ENCODE measurements around the gene BTBD6.

Gene BTBD6

DNA sequence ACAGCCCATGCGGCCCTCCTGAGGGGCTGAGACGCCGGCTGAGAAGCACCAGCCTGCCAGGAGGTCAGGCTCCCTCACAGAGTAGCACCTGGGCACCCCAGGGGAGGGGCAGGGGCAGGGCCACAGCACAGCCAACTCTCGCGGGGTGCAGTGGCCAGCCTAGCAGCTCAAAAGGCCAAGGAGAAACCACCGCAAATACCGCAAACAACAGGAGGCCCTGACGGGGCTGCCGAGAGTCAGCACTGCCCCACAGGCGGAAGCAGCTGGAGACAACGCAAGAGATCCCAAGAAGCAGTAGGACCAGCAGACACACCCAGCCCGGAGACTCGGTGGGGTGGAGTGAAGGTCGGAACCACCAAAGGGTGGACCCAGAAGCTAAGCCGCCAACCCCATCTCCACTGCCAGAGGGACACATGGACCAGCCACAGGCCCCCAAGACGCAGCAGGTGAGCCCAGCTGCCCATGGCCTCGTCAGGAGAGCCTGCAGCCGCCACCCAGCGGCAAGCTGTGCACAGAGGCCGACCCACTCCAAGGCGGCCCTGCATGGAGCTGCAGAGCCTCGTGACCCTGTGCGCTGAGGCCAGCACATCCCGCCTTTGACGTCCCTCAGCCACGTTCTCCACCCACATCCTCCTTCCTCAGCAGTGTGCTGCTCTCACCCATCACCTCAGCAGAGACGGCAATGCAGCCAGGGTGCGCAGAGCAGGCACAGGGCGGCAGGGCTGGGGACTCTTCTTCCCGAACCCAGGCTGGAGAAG lies 31.7 kb upstream of the BTBD6 start:
- Mint-ChIP-seq H3K9me3 (no peaks in the 10 kb centered on the region), H3K4me3 (no peak overlapping the region), H3K27me3 (no peaks in the 10 kb centered on the region), H3K4me1 (ENCODE audit: low read depth) (no peaks in the 10 kb centered on the region), H3K27ac (no peak overlapping the region), H3K36me3 (ENCODE audit: low read depth) (peaks cover 100% of the 10 kb centered on the region)
- intact Hi-C loops (cut with micrococcal nuclease): no loop called here

DNA sequence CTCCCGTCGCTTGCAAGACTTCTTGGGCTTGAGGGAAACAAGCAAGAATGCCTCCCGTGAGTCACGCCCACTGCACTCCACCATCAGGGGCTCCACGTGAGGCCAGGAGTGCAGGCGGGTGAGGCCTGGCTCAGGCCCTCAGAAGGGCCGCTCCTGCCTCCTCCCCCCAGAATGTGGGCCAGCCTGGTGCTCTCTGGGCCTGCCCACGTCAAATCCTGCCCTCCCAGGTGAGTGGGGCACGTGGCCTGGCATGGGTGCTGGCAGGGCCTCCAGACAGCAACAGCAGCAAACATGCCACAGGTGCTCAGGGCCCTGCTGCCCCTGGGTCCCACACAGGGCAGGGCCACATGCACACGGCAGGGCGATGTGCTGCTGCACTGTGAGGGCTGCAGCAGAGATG lies 30.6 kb upstream of the BTBD6 start:
- Mint-ChIP-seq H3K27me3 (no peaks in the 10 kb centered on the region), H3K36me3 (ENCODE audit: low read depth) (peaks cover 100% of the 10 kb centered on the region), H3K4me3 (no peak overlapping the region), H3K27ac (no peak overlapping the region), H3K9me3 (no peaks in the 10 kb centered on the region), H3K4me1 (ENCODE audit: low read depth) (no peaks in the 10 kb centered on the region)
- intact Hi-C loops (cut with micrococcal nuclease): no loop called here

DNA sequence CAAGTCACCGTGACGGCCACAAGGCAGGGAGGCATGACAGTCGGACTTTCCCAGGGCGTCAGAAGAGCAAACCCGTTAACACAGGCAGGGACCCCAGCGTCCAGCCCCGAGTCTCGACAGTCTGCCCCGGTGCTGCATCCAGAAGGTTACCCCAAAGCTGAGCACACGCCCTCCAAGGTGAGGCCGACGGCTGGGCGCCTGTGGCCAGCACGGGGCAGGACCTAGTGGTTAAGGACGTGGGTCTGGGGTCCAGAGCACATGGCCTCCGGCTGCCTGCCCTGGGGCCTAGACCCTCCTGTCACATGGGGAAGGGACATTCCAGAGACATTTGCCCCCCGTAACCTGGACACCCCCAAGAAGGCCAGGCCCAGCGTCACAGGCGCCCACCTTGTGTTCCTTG lies 29.7 kb upstream of the BTBD6 start:
- H3K27me3 Mint-ChIP-seq: no peaks in the 10 kb centered on the region
- intact Hi-C loops (cut with micrococcal nuclease): no loop called here

DNA sequence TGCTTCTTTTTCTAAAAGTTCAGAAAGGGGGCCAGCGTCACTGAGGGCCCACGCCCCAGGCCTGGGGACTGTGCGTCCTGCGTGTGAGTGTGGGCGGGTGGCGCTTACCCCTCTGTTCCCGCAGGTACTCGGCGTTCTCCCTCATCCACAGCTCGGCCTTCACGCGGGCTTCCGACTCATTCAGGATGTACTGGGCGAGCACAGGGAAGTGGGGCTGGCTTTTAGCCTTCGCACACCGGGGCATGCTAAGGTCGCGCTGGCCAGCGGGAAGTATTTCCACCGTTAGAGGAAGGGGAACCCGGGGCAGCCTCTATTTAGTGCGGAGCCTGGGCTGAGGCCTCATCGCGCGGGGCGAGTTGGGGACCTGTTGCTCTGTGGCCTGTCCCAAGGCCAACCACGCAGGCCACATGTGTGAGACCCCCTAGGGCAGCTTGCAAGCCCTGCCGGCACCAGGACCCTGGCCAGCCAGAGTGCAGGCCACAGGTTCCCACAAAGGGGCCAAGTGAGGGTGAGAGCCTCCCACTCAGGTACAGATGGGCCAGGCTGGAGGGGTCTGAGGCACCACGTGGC lies 29.2 kb upstream of the BTBD6 start:
- Mint-ChIP-seq H3K36me3 (ENCODE audit: low read depth) (peaks cover 100% of the 10 kb centered on the region), H3K27ac (peak overlapping the region; percentile 5), H3K4me1 (ENCODE audit: low read depth) (no peaks in the 10 kb centered on the region), H3K27me3 (no peaks in the 10 kb centered on the region), H3K4me3 (no peak overlapping the region), H3K9me3 (no peaks in the 10 kb centered on the region)
- intact Hi-C loops (cut with micrococcal nuclease): no loop called here

More for the DNA sequence above, 29.7 kb upstream of the BTBD6 start:
- Mint-ChIP-seq H3K4me3 (no peak overlapping the region), H3K9me3 (no peaks in the 10 kb centered on the region), H3K27ac (no peak overlapping the region), H3K4me1 (ENCODE audit: low read depth) (no peaks in the 10 kb centered on the region), H3K36me3 (ENCODE audit: low read depth) (peaks cover 100% of the 10 kb centered on the region)

DNA sequence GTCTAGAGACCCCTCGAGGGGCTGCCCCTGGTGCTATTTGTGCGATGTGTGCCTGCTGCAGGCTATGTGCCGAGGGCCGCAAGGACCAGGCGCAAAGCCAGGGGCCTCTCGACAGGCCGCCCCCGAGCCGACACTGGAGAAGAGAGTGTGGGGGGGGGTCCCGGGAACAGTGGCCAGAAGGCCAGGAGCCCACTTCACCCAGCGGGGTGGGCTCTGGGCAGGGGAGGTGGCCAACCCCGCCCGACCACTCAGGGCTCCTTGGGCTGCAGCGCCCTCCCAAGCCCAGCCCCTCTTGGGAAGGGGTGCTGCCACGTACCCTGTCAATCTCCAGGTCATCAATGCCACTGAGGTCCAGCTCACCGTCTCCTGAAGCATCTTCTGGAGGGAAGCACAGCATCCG lies 28.6 kb upstream of the BTBD6 start:
- H3K36me3 Mint-ChIP-seq (ENCODE audit: low read depth): peaks cover 100% of the 10 kb centered on the region
- peak overlapping the region; percentile 5 for H3K27ac Mint-ChIP-seq
- H3K27me3 Mint-ChIP-seq: no peaks in the 10 kb centered on the region
- intact Hi-C loops (cut with micrococcal nuclease): no loop called here
- H3K4me1 Mint-ChIP-seq (ENCODE audit: low read depth): no peaks in the 10 kb centered on the region
- H3K4me3 Mint-ChIP-seq: no peak overlapping the region
- H3K9me3 Mint-ChIP-seq: no peaks in the 10 kb centered on the region

DNA sequence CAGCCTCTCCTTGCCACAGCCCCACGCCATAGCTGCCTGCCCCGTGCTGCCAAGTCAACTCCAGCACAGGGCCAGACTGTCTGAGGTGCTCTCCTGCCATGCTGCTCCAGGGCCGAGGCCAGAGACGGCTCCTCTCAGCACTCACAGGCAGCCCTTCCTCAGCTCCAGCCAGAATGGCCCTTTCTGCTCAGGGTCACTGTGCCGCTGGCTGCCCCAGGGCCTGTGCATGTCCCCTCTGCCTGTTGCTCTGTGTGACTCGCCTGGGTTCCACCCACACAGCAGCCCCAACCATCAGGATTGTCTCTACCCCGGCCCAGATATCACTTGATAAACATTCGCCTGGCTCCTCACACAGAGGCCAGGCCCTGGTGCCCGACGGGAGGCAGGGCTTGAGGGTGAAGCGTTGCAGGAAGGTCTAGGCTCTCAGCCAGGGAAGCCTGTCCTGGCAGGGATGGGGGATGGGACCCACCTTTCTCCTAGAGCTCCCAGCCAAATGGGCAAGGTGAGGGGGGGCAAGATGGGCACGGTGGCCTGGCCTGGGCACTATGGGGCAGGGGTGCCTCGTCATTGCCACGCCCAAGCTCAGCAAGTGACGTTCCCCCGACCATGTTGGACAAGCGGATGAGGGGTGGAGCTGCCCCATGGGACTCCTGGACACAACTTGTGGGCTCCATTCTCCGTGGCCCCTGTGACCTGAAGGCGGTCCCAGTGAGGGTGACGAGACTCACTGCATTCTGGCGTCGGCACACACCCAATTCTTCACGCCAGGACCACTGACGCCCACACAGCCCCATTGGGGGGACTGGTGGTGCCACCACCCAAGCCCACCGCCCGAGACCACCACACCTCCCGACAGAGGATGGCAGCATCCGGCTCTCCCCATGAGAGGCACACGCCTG lies 27.4 kb upstream of the BTBD6 start:
- peaks cover 100% of the 10 kb centered on the region for H3K36me3 Mint-ChIP-seq (ENCODE audit: low read depth)

DNA sequence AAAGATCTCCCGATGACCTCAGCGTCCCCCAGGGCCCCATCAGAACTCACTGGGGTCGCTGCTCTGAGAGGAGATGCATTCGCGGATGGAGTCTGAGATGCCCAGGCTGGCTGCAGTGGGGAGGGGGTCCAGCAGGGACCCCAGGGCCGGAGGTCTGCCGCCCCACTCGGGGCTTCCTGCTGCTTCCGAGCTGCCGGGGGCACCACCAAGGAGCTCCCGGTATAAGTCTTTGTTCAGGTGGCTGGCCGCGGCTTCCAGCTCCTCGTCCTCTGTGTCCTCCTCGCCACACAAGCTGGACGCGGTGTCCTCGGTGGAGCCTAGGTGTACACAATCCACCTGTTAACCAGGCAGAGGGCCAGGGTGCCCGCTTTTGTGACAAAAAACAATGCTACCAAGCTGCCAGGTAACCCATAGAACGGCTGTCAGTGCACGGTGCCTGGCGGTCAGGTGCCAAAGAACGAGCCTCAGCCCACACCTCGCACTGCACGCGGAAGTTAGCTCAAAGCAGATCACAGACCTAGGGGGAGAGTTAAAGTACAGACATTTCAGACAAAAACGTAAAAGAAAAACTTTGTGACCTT lies 26.6 kb upstream of the BTBD6 start:
- Mint-ChIP-seq H3K27ac (no peak overlapping the region), H3K4me3 (no peak overlapping the region), H3K4me1 (ENCODE audit: low read depth) (no peaks in the 10 kb centered on the region), H3K9me3 (no peaks in the 10 kb centered on the region), H3K36me3 (ENCODE audit: low read depth) (peaks cover 100% of the 10 kb centered on the region), H3K27me3 (no peaks in the 10 kb centered on the region)
- intact Hi-C loops (cut with micrococcal nuclease): no loop called here

More for the DNA sequence above, 27.4 kb upstream of the BTBD6 start:
- Mint-ChIP-seq H3K4me1 (ENCODE audit: low read depth) (no peaks in the 10 kb centered on the region), H3K9me3 (no peaks in the 10 kb centered on the region), H3K4me3 (no peak overlapping the region), H3K27me3 (no peaks in the 10 kb centered on the region), H3K27ac (no peak overlapping the region)
- intact Hi-C loops (cut with micrococcal nuclease): no loop called here

DNA sequence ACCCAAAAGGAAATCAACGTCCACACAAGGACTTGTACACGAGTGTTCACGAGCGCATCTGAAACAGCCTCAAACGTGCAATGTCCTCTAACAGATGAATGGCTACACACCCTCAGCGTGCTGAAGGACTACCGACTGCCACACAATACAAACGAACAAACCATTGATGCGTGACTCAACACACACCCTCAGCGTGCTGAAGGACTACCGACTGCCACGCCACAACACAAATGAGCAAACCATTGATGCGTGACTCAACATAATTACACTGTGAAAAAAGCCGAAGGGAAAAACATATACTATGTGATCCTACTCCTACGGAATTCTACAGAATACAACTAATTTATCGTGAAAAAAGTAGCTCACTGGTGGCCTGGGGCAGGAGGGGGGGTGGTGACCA lies 25.1 kb upstream of the BTBD6 start:
- intact Hi-C loops (cut with micrococcal nuclease): no loop called here
- H3K27me3 Mint-ChIP-seq: no peaks in the 10 kb centered on the region
- H3K27ac Mint-ChIP-seq: no peak overlapping the region
- peaks cover 100% of the 10 kb centered on the region for H3K36me3 Mint-ChIP-seq (ENCODE audit: low read depth)
- H3K4me1 Mint-ChIP-seq (ENCODE audit: low read depth): no peaks in the 10 kb centered on the region
- no peak overlapping the region for H3K4me3 Mint-ChIP-seq
- H3K9me3 Mint-ChIP-seq: no peaks in the 10 kb centered on the region

DNA sequence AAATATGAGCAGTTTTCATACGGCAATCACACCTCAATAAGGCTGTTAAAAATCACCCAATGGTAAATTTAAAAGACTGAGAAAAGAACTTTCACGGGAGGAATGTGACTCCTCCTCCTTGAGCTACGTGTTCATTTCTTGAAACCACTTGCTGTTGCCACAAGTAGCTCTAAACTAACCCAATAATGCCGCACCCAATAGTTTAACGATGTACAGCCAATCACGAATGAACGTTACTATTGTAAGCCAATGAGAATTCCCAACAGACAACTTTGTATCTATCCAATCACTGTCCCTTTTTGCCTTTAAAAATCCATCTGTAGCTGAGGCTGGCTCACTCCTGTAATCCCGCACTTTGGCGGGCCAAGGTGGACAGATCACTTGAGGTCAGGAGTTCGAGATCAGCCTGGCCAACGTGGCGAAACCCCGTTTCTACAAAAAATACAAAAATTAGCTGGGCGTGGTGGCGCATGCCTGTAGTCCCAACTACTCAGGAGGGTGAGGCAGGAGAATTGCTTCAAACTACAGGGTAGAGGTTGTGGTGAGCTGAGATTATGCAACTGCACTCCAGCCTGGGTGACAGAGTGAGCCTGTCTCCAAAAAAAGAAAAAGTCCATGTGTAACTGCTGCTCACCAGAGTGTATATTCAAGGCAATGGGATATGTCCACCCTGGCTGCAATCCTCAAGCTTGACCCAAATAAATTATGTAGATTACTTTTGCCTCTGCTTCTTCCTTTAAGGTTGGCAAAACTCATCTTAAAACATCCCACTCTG lies 24.4 kb upstream of the BTBD6 start:
- intact Hi-C loops (cut with micrococcal nuclease): no loop called here
- Mint-ChIP-seq H3K4me1 (ENCODE audit: low read depth) (no peaks in the 10 kb centered on the region), H3K9me3 (no peaks in the 10 kb centered on the region), H3K27ac (no peak overlapping the region), H3K4me3 (no peak overlapping the region), H3K27me3 (no peaks in the 10 kb centered on the region), H3K36me3 (ENCODE audit: low read depth) (peaks cover 100% of the 10 kb centered on the region)

DNA sequence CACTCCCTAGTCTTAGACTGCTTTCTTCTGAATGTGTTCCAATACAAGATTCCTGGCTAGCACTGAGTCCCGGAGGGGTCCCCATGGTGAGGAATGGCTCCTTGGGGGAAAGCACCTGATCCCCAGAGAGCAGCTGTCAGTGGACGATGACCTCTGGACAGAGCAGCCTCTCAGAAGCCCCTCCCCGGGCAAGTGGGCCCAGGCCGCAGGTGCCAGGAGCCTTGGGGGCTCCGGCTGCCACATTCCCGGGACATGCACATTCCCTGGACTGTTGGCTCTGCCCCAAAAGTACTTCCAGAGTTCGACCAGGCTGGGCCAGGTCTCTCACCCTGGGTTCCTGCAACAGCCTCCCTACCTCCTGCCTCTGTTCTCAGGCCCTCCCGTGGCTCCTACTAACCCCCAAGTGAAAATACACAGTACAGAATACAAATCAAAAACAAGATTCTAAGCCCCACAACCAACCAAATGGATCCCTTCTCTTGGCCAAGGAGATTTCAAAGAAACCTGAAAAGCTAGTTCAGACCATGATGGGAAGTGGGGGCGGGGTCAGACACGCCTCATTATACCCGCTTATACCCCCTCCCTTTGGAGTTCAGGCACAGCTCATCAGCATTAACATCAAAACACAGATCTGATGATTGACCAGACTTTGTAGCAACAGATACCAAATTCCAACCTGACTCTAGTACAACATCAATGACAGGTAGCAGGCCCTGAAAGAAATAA lies 23.3 kb upstream of the BTBD6 start:
- Mint-ChIP-seq H3K36me3 (ENCODE audit: low read depth) (peaks cover 93% of the 10 kb centered on the region), H3K9me3 (no peaks in the 10 kb centered on the region), H3K4me3 (no peak overlapping the region), H3K27me3 (no peaks in the 10 kb centered on the region), H3K4me1 (ENCODE audit: low read depth) (no peaks in the 10 kb centered on the region), H3K27ac (no peak overlapping the region)
- intact Hi-C loops (cut with micrococcal nuclease): no loop called here

DNA sequence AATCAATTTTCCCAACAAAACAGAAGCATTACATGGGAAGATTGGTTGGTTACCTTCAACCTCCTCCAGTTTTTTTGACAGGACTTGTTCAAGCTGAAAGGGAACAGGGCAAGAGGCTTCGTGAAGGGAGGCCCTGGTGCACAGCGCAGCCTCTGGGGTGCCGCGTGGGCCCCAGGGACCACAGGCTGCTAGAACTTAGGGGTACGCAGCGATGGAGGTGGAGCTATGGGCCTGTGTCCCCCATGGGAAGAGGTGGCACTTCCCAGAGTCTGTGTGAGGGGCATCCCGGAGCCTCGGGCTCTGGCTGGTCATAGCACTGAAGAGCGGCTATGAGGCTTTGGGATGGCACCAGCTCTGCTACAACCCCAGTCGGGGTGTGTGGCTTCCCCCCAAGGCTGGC lies 22.1 kb upstream of the BTBD6 start:
- peaks cover 81% of the 10 kb centered on the region for H3K36me3 Mint-ChIP-seq (ENCODE audit: low read depth)
- no peak overlapping the region for H3K27ac Mint-ChIP-seq
- no peaks in the 10 kb centered on the region for H3K27me3 Mint-ChIP-seq
- no peaks in the 10 kb centered on the region for H3K9me3 Mint-ChIP-seq
- H3K4me1 Mint-ChIP-seq (ENCODE audit: low read depth): no peaks in the 10 kb centered on the region
- intact Hi-C loops (cut with micrococcal nuclease): no loop called here
- H3K4me3 Mint-ChIP-seq: no peak overlapping the region

DNA sequence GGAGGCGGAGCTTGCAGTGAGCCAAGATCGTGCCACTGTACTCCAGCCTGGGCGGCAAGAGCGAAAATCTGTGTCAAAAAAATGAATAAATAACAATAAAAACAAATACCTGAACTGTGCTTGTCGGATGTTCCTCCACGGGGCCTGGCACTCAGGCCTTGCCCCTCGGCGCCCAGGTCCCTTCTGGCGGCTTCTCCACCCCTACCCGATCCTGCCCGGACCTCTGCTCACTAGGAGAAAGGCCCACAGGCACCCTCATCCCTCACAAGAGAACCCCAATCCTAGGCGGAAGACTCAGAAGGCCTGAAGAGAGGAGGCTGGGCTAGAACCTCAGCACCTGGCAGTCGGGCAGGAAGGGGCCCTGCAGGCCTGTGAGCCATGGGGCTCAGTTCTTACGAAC lies 21.0 kb upstream of the BTBD6 start:
- Mint-ChIP-seq H3K4me1 (ENCODE audit: low read depth) (no peaks in the 10 kb centered on the region), H3K9me3 (no peaks in the 10 kb centered on the region), H3K27ac (no peak overlapping the region), H3K36me3 (ENCODE audit: low read depth) (peaks cover 69% of the 10 kb centered on the region), H3K4me3 (no peak overlapping the region), H3K27me3 (no peaks in the 10 kb centered on the region)
- intact Hi-C loops (cut with micrococcal nuclease): no loop called here

DNA sequence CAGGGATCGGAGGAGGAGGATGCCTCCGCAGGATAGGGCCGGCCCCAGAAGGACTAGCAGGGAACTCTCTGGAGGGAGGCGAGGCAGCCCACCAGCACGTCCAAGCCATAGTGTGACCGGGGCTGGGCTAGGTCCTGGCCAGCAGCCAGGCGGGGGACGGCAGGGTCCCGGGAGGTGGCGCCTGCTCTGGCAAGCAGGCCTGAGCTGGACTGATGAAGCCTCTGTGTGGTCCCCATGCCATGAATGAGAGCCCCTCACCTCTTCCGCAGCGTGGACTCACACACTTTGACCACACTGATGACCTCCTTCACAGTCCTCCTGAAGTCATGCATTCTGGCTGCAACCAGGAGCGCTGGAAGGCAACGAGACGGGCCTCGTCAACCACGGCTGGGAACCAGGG lies 19.8 kb upstream of the BTBD6 start:
- no peaks in the 10 kb centered on the region for H3K4me1 Mint-ChIP-seq (ENCODE audit: low read depth)
- no peak overlapping the region for H3K4me3 Mint-ChIP-seq
- H3K27ac Mint-ChIP-seq: no peak overlapping the region
- H3K36me3 Mint-ChIP-seq (ENCODE audit: low read depth): peaks cover 57% of the 10 kb centered on the region
- H3K9me3 Mint-ChIP-seq: no peaks in the 10 kb centered on the region
- intact Hi-C loops (cut with micrococcal nuclease): no loop called here
- H3K27me3 Mint-ChIP-seq: no peaks in the 10 kb centered on the region

Measured in dendritic cell treated with granulocyte-macrophage colony-stimulating factor and Interleukin-4, amounts not matched to agents 40 ng/mL and 50 ng/mL, for 4 days (primary cell).